Gastrocnemius medialis (tissue), 4 donors: ENCODE data around the gene C11orf86.

Experiments used
- POLR2A ChIP-seq, 2 donors: fragments of 450-650 bp; IDR thresholded peaks; one replicate each; pipeline ENCODE4 v1.6.1; 2017; ENCODE audit warnings: antibody characterized with exemption in 2 of 2, mild to moderate bottlenecking in 2 of 2, moderate library complexity in 2 of 2
- TF ChIP-seq, protein P1 (sequence below), 5 experiments: fragments of 450-650 bp in 3 of 5; fragments of 200-600 bp in 2 of 5; sonication (generic) in 2 of 5; IDR thresholded peaks in 4 of 5; conservative IDR thresholded peaks in 1 of 5; 1 replicate in 4 of 5; 2 replicates in 1 of 5; pipeline ENCODE4 v1.5.1; 2016 to 2019; ENCODE audit warnings: antibody characterized with exemption in 5 of 5, mild to moderate bottlenecking in 3 of 5, moderate library complexity in 3 of 5

DNA sequence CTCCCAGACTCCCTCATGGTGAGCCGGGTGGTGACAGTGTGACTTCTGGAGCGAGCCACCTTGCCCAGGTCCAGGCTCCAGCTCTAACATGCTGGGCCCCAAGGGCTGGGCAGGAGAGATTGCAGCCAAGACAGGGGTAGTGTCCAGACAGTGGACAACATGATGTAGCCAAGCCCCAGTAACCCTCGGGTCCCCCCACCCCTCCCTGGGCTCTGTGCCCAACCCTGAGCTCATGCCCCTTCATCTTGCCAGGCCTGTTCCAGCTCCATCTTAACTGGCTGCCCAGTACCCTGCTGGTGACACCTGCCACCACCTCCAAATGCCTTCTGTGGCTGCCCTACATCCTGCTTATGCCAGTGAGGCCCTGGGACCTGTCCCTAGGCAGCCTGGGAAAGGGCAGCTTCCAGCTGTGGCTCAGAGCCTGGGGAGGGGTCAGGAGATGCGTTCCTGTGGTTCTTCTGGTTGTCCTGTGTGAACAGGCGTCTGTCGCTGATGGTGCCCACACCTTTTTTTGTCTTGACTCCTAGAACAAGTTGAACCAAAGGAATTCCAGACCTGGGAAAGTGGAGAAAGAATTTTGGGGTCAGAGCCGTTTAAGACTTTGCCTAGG lies 35.3 kb downstream of the C11orf86 start:
- TF ChIP-seq, protein P1, sequence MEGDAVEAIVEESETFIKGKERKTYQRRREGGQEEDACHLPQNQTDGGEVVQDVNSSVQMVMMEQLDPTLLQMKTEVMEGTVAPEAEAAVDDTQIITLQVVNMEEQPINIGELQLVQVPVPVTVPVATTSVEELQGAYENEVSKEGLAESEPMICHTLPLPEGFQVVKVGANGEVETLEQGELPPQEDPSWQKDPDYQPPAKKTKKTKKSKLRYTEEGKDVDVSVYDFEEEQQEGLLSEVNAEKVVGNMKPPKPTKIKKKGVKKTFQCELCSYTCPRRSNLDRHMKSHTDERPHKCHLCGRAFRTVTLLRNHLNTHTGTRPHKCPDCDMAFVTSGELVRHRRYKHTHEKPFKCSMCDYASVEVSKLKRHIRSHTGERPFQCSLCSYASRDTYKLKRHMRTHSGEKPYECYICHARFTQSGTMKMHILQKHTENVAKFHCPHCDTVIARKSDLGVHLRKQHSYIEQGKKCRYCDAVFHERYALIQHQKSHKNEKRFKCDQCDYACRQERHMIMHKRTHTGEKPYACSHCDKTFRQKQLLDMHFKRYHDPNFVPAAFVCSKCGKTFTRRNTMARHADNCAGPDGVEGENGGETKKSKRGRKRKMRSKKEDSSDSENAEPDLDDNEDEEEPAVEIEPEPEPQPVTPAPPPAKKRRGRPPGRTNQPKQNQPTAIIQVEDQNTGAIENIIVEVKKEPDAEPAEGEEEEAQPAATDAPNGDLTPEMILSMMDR (IDR thresholded peaks at IDR 0.05 in 4 of 5, conservative IDR thresholded peaks at IDR 0.05 in 1 of 5) = no peak
- no peak for TF ChIP-seq POLR2A (IDR thresholded peaks at IDR 0.05)
